Neural crest cell (in vitro differentiated cells): ENCODE data around the gene PGC. TPM values are rescaled to one million over a fixed set of nuclear protein-coding genes. Genes with fewer than 3 reads are reported as not detected.

ENCODE experiments used
- DNase-seq: peaks from one replicate; pipeline ENCODE4 v3.0.0; 2021; ENCODE audit warnings: low read depth, mixed read lengths, low spot score
- H3K27ac Mint-ChIP-seq: one replicate; pipeline ENCODE4 v1.8.0; 2021; ENCODE audit warnings: mild to moderate bottlenecking, mixed read lengths; ENCODE audit not compliant: unreplicated experiment
- H3K27me3 Mint-ChIP-seq: 2 replicates; pipeline ENCODE4 v1.8.0; 2021; ENCODE audit warnings: low read depth, mild to moderate bottlenecking, mixed read lengths
- H3K36me3 Mint-ChIP-seq: 2 replicates; pipeline ENCODE4 v1.8.0; 2021; ENCODE audit warnings: low read depth, mild to moderate bottlenecking, mixed read lengths
- H3K4me1 Mint-ChIP-seq: 2 replicates; pipeline ENCODE4 v1.8.0; 2021; ENCODE audit warnings: mixed read lengths
- H3K4me3 Mint-ChIP-seq: one replicate; pipeline ENCODE4 v1.8.0; 2021; ENCODE audit warnings: mild to moderate bottlenecking, mixed read lengths
- H3K9me3 Mint-ChIP-seq: 2 replicates; pipeline ENCODE4 v1.8.0; 2021; ENCODE audit warnings: mixed read lengths
- total RNA-seq: library from RNA; stranded (reverse); gene quantifications from 2 replicates; pipeline ENCODE4 v1.2.1, GENCODE V29; 2021
- TF ChIP-seq, protein P1 (sequence below): fragments of 200-600 bp; sonication (generic); conservative IDR thresholded peaks from 2 replicates; pipeline ENCODE4 v1.5.0; 2021; ENCODE audit warnings: antibody characterized with exemption, mild to moderate bottlenecking

Gene PGC
- total RNA-seq, 1 donor from 2014 or later, result not detected

- TF ChIP-seq, protein P1, sequence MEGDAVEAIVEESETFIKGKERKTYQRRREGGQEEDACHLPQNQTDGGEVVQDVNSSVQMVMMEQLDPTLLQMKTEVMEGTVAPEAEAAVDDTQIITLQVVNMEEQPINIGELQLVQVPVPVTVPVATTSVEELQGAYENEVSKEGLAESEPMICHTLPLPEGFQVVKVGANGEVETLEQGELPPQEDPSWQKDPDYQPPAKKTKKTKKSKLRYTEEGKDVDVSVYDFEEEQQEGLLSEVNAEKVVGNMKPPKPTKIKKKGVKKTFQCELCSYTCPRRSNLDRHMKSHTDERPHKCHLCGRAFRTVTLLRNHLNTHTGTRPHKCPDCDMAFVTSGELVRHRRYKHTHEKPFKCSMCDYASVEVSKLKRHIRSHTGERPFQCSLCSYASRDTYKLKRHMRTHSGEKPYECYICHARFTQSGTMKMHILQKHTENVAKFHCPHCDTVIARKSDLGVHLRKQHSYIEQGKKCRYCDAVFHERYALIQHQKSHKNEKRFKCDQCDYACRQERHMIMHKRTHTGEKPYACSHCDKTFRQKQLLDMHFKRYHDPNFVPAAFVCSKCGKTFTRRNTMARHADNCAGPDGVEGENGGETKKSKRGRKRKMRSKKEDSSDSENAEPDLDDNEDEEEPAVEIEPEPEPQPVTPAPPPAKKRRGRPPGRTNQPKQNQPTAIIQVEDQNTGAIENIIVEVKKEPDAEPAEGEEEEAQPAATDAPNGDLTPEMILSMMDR, result no peak
- no peak for DNase-seq
- Mint-ChIP-seq H3K27me3 (no peaks in the 10 kb centered on the region), H3K9me3 (no peaks in the 10 kb centered on the region), H3K4me3 (no peak overlapping the region), H3K36me3 (no peaks in the 10 kb centered on the region), H3K27ac (peak overlapping the region; percentile 71), H3K4me1 (peaks cover 12% of the 10 kb centered on the region)
Measured at GRCh38 chr6:41718828-41719227, 28.4 kb downstream of the PGC start.

DNA sequence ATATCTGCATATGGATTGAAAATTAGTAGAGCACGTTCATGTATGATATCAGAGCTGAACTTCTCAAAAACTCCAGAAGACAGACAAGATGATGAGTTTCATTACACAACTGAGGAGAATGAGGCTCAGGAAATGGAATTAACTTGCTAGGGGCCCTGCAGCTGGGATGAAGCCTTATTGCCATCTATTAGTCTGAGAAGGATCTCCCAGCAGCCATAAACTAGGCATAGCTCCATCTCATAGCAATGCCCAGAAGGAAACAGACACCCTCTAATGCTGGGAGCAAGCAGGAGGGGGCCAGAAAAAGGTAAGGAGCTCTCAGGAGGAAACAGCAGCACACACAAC lies 29.8 kb downstream of the PGC start:
- Mint-ChIP-seq H3K4me1 (peaks cover 5% of the 10 kb centered on the region), H3K27me3 (no peaks in the 10 kb centered on the region), H3K4me3 (no peak overlapping the region), H3K9me3 (no peaks in the 10 kb centered on the region), H3K27ac (no peak overlapping the region), H3K36me3 (no peaks in the 10 kb centered on the region)
- TF ChIP-seq, protein P1, result no peak
- no peak for DNase-seq

- H3K36me3 Mint-ChIP-seq, result no peaks in the 10 kb centered on the region
- TF ChIP-seq, protein P1, result no peak
- no peak overlapping the region for H3K27ac Mint-ChIP-seq
- no peaks in the 10 kb centered on the region for H3K9me3 Mint-ChIP-seq
- H3K4me3 Mint-ChIP-seq, result no peak overlapping the region
- no peaks in the 10 kb centered on the region for H3K27me3 Mint-ChIP-seq
- no peak for DNase-seq
- H3K4me1 Mint-ChIP-seq, result peaks cover 5% of the 10 kb centered on the region
Measured at GRCh38 chr6:41716516-41717391, 30.4 kb downstream of the PGC start.

DNA sequence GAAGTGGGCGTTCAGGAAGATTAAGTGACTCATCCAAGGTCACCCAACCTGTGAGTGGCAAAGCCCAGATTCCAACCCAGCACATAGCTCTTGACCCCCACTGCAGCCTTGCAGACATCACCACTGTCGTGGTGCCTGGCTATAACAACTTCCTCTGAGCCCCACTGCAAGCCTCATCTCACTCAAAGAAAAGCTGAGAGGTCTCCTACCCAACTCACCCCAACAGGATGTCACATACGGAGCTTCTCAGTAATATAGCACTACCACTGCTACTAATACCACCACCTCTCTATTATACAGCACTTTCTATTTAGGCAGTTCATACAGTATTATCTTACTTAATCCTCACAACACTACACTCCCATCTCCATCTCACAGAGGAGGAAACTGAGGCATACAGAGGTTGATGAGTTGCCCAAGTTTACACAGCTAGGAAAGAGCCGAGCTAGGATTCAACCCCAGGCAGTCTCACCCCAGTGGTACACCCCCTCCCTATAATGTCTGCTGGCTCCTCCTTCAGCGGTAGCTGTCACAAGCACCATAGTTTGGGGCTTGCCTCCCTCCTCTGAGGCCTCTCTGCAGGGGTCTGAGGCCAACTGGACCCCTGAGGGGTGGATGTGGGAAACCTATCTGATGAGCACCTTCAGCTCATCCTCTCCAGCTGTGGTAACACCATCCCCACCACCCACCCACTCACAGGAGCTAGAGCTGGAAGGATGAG lies 31.2 kb downstream of the PGC start:
- no peak overlapping the region for H3K27ac Mint-ChIP-seq
- H3K4me3 Mint-ChIP-seq, result no peak overlapping the region
- no peak for DNase-seq
- H3K27me3 Mint-ChIP-seq, result no peaks in the 10 kb centered on the region
- TF ChIP-seq, protein P1, result no peak
- H3K4me1 Mint-ChIP-seq, result peaks cover 5% of the 10 kb centered on the region
- H3K36me3 Mint-ChIP-seq, result no peaks in the 10 kb centered on the region
- no peaks in the 10 kb centered on the region for H3K9me3 Mint-ChIP-seq

GRCh38 chr6:41714556-41715273 lies 32.5 kb downstream of the PGC start:
- DNase-seq, result no peak
- Mint-ChIP-seq H3K36me3 (no peaks in the 10 kb centered on the region), H3K9me3 (no peaks in the 10 kb centered on the region), H3K4me1 (peaks cover 5% of the 10 kb centered on the region), H3K4me3 (no peak overlapping the region), H3K27me3 (no peaks in the 10 kb centered on the region), H3K27ac (no peak overlapping the region)
- TF ChIP-seq, protein P1, result no peak
